GM18499 (cell line): Measurements from ENCODE around the gene NLGN2.

Source experiments
- ATAC-seq: cut with Tn5 transposase; IDR thresholded peaks from one replicate; pipeline ENCODE4 v1.9.1; 2021; ENCODE audit warnings: moderate number of reproducible peaks; ENCODE audit not compliant: insufficient read depth, unreplicated experiment

Gene NLGN2

GRCh38 chr17:7460850-7461660 is 53.4 kb downstream of the NLGN2 start:
- ATAC-seq: no peak

GRCh38 chr17:7462474-7463371 is 55.1 kb downstream of the NLGN2 start:
- no peak for ATAC-seq

- ATAC-seq: no peak
Measured at GRCh38 chr17:7463372-7463846, 55.8 kb downstream of the NLGN2 start.

- ATAC-seq: no peak
Measured at GRCh38 chr17:7464081-7464480, 56.4 kb downstream of the NLGN2 start.

- no peak for ATAC-seq
Measured at GRCh38 chr17:7465597-7466275, 58.1 kb downstream of the NLGN2 start.

- ATAC-seq: no peak
Measured at GRCh38 chr17:7466318-7466638, 58.6 kb downstream of the NLGN2 start.

GRCh38 chr17:7466639-7467341 is 59.1 kb downstream of the NLGN2 start:
- ATAC-seq: no peak

GRCh38 chr17:7467498-7467897 is 59.9 kb downstream of the NLGN2 start:
- no peak for ATAC-seq

- ATAC-seq: no peak
Measured at GRCh38 chr17:7468290-7468689, 60.6 kb downstream of the NLGN2 start.

- ATAC-seq: no peak
Measured at GRCh38 chr17:7468804-7469389, 61.3 kb downstream of the NLGN2 start.
